BLaER1 (cell line): Measurements from ENCODE around the gene ABCA8.
"Not testable (repeated sequence)": the region's sequence is repeated elsewhere in the genome, so short reads cannot be mapped to it uniquely, and the experiment has no call there.

Experiments
- H3K27ac ChIP-seq: shearing (Covaris generic); formaldehyde crosslinking; 2 replicates; pipeline ENCODE4 v1.8.1; 2022
- H3K27me3 ChIP-seq: shearing (Covaris generic); formaldehyde crosslinking; 2 replicates; pipeline ENCODE4 v1.8.1; 2022
- H3K36me3 ChIP-seq: shearing (Covaris generic); formaldehyde crosslinking; 2 replicates; pipeline ENCODE4 v1.8.1; 2022
- H3K4me1 ChIP-seq: shearing (Covaris generic); formaldehyde crosslinking; 2 replicates; pipeline ENCODE4 v1.8.1; 2022
- H3K4me2 ChIP-seq: shearing (Covaris generic); formaldehyde crosslinking; 2 replicates; pipeline ENCODE4 v1.8.1; 2022
- H3K4me3 ChIP-seq: shearing (Covaris generic); formaldehyde crosslinking; 2 replicates; pipeline ENCODE4 v1.8.1; 2022
- H3K9ac ChIP-seq: shearing (Covaris generic); formaldehyde crosslinking; 2 replicates; pipeline ENCODE4 v1.8.1; 2022
- H3K9me3 ChIP-seq: shearing (Covaris generic); formaldehyde crosslinking; 2 replicates; pipeline ENCODE4 v1.8.1; 2022
- H4K20me1 ChIP-seq: shearing (Covaris generic); formaldehyde crosslinking; 2 replicates; pipeline ENCODE4 v1.8.1; 2022
- Cebpa-rat ChIP-seq: shearing (Covaris generic); IDR thresholded peaks from 2 replicates; pipeline ENCODE4 v1.8.1; 2022

ABCA8 gene

DNA sequence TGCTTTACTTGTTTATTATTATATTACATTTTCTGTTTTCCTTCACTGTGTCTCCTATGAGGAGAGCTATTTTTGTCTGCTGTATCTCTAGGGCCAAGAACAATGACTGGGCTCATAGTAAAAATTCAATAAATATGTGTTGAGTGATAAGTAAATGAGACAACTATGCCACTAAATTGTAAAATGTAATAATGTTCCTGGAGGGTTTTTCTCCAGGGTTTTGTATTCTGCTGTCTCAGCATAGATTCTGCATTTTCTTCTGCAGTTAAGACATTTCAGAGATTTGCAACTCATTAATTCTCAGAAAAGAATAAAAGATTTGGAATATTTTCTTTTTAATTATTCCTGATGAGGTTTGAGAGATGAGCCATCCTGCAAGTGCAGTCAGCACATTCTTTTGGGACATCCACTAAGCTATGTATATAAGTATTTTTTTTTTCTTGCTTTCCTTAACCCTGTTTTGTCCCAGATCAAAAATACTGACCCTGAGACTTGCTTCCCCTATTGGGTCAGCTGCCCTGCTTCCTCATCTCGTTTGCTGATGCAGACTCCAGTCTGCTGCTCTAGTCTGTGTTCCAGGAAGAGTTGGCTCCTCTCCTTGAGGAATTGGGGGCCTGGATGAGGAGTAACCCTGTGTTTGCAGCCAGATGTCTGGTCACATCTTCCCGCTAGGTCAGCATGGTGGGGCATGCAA, 122.9 kb downstream of the ABCA8 start:
- Histone ChIP-seq H3K4me3 (no peak overlapping the region), H3K4me2 (no peak overlapping the region), H3K9me3 (no peaks in the 10 kb centered on the region), H3K27me3 (no peaks in the 10 kb centered on the region), H3K27ac (no peak overlapping the region), H3K36me3 (no peaks in the 10 kb centered on the region), H3K9ac (no peak overlapping the region), H4K20me1 (no peaks in the 10 kb centered on the region), H3K4me1 (no peaks in the 10 kb centered on the region)
- TF ChIP-seq Cebpa-rat: no peak

DNA sequence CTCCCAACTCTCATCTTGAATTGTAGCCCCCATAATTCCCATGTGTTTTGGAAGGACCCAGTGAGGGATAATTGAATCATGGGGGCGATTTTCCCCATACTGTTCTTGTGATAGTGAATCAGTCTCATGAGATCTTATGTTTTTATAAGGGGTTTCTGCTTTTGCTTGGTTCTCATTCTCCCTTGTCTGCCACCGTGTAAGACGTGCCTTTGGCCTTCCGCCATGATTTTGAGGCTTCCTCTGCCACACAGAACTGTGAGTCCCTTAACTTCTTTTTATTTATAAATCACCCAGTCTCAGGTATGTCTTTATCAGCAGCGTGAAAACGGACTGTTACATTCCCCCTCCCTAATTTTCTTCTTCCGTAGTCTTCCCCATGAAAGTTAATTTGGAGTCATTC, 124.0 kb downstream of the ABCA8 start:
- no peak overlapping the region for H3K4me2 ChIP-seq

DNA sequence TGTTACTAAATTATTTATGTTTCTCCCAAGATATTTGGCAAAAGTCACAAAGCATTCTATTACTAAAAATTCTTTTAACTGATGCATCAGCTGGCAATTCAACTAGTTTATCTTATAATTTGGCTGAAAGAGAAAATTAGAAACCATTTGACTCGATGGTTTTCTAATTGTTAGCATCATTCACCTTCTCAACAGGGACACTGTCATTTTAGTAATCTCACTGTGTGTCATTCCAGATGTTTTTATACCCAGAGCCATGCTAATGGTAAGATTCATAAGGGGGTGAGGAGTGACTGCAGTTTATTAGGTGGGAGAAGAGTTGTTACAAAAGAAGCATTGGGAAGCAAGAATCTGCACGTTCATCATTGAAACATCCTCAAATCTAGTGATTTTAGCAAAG, 124.9 kb downstream of the ABCA8 start:
- Histone ChIP-seq H3K36me3 (no peaks in the 10 kb centered on the region), H3K27me3 (no peaks in the 10 kb centered on the region), H3K4me3 (no peak overlapping the region), H3K9me3 (no peaks in the 10 kb centered on the region), H3K27ac (no peak overlapping the region), H3K9ac (no peak overlapping the region), H3K4me2 (no peak overlapping the region), H3K4me1 (no peaks in the 10 kb centered on the region), H4K20me1 (no peaks in the 10 kb centered on the region)
- TF ChIP-seq Cebpa-rat: no peak

More for the DNA sequence above, 124.0 kb downstream of the ABCA8 start:
- TF ChIP-seq Cebpa-rat: no peak
- no peak overlapping the region for H3K4me3 ChIP-seq
- no peaks in the 10 kb centered on the region for H3K4me1 ChIP-seq
- no peaks in the 10 kb centered on the region for H4K20me1 ChIP-seq
- no peaks in the 10 kb centered on the region for H3K36me3 ChIP-seq
- H3K27ac ChIP-seq: no peak overlapping the region
- H3K27me3 ChIP-seq: no peaks in the 10 kb centered on the region
- H3K9ac ChIP-seq: no peak overlapping the region
- H3K9me3 ChIP-seq: no peaks in the 10 kb centered on the region

DNA sequence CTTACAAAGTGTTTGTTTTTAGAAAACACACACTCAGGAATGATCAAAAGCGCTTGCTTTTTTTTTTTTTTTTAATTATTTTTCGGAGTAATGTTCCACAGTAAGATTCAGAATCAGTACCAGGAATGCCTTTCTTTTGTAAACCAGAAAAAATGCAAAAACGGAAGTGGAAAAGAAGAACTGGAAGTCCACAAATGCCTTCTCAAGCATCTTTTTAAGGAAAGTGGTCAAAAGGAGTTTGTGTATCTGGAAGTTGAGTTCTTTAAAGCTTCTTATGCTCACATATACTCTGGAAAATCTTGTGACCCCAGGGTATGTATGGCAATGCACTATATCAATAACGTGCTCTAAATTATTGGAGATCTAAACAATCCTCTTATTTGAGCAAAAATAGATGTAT, 126.0 kb downstream of the ABCA8 start:
- Histone ChIP-seq H4K20me1 (no peaks in the 10 kb centered on the region), H3K9me3 (no peaks in the 10 kb centered on the region), H3K4me1 (no peaks in the 10 kb centered on the region), H3K36me3 (no peaks in the 10 kb centered on the region), H3K27me3 (no peaks in the 10 kb centered on the region), H3K4me2 (no peak overlapping the region), H3K4me3 (no peak overlapping the region), H3K9ac (no peak overlapping the region), H3K27ac (no peak overlapping the region)
- no peak for TF ChIP-seq Cebpa-rat

DNA sequence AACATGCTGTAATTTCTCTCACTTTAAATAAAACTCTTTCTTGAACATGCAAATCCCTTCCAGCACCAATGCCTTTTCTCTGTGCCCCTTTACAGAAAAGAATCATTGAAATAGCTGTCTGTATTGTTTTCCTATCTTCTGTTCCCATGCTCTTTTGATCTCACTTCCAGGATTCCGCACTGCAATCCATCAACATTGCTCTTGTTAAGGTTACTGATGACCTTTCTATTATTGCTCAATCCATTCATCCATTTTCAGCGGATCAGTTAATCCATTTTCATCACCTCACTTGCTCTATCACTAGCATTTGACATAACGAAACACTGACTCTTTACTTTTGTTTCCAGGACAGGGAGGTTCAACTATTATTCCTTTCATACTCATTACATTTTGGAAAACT, 130.5 kb downstream of the ABCA8 start:
- Histone ChIP-seq H3K27ac (no peak overlapping the region), H3K4me2 (no peak overlapping the region), H3K27me3 (no peaks in the 10 kb centered on the region), H3K4me3 (no peak overlapping the region), H3K9ac (no peak overlapping the region), H3K4me1 (no peaks in the 10 kb centered on the region), H3K36me3 (no peaks in the 10 kb centered on the region), H4K20me1 (no peaks in the 10 kb centered on the region), H3K9me3 (no peaks in the 10 kb centered on the region)
- no peak for TF ChIP-seq Cebpa-rat

DNA sequence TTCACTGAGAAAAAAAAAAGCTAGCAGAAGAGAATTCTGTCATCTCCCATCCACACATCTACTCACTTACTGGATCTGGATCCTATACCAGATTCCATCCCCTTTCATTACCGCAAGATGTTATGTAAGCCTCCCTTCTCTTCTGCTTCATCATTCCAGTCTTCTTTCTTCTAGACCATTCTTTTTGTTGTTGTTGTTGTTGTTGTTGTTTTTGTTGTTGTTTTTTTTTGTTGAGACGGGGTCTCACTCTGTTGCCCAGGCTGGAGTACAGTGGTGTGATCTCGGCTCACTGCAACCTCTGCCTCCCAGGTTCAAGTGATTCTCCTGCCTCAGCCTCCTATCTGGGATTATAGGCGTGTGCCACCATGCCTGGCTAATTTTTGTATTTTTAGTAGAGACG, 131.0 kb downstream of the ABCA8 start:
- H3K27me3 ChIP-seq, H3K36me3 ChIP-seq, H3K9ac ChIP-seq, H3K4me3 ChIP-seq, H3K9me3 ChIP-seq, H3K4me1 ChIP-seq, H3K27ac ChIP-seq, H4K20me1 ChIP-seq, H3K4me2 ChIP-seq: not testable (repeated sequence)

DNA sequence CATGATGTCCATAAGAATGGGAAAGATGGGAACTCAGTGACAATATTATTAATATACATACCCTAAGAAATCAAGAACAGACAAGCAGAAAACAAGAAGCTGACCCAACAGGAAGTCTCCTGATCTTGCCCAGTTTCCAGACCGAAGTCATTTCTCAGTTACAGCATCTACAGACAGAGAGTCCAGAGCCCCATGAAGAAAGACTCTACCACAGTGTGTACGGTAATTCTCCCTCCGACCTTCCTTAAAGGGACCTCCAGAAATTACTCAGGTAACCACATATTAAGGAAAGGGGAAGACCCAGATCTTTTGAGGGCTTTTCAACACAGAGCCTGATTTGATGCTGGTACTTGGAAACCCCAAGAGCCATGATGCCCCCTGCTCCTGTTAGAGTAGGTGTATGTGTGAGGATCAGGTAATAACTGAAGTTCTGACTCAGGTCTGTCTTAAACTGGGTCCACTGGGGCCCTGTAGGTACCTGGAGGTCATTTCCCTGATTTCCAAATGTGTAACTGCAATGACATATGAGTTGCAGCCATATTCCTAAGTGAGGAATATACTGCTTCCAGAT, 132.4 kb downstream of the ABCA8 start:
- Histone ChIP-seq H3K4me2 (no peak overlapping the region), H3K27ac (no peak overlapping the region), H3K4me1 (no peaks in the 10 kb centered on the region), H3K27me3 (no peaks in the 10 kb centered on the region), H4K20me1 (no peaks in the 10 kb centered on the region), H3K9me3 (no peaks in the 10 kb centered on the region), H3K36me3 (no peaks in the 10 kb centered on the region), H3K9ac (no peak overlapping the region), H3K4me3 (no peak overlapping the region)
- TF ChIP-seq Cebpa-rat: no peak

DNA sequence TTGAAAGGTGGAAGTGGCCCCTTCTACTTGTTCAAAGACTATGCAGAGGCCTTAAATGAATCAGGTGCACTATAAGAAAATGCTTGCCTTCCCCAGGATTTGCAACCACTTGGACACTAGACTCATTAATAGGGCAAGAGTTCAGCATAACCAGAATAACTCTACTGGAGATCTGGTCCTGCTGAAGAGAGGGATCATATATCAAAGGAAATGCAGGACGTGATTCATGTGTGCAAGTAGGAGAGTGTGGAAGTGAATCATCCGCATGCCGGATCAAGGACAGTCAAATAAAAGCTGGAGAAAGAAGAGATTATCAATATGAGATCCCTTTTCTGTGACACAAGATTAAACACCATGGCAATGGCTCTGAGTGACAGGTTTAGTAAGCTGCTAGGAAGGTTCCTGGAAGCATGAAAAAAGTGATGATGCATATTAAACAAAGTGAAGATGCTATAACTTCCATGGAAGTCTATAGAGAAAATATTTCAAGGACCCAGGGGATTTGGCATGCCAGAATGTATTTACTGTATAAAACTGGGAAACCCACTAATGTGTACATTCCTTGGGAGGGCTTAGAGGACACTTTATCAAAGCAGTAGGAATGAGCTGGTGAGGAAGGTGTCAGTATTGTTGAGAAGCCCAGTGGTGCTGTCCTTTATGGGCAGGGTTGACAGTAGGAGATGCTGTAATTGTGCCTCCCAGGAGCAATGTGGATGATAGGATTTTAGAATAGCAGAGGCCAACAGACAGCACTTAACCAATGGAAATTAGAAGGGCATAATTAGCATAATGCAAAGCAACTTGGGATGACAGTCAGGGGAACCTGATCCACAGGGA, 133.1 kb downstream of the ABCA8 start:
- no peak overlapping the region for H3K9ac ChIP-seq
- no peaks in the 10 kb centered on the region for H3K27me3 ChIP-seq
- no peak overlapping the region for H3K27ac ChIP-seq
- no peak overlapping the region for H3K4me2 ChIP-seq
- TF ChIP-seq Cebpa-rat: no peak
- no peak overlapping the region for H3K4me3 ChIP-seq
- no peaks in the 10 kb centered on the region for H4K20me1 ChIP-seq
- no peaks in the 10 kb centered on the region for H3K4me1 ChIP-seq
- H3K36me3 ChIP-seq: no peaks in the 10 kb centered on the region
- H3K9me3 ChIP-seq: no peaks in the 10 kb centered on the region

DNA sequence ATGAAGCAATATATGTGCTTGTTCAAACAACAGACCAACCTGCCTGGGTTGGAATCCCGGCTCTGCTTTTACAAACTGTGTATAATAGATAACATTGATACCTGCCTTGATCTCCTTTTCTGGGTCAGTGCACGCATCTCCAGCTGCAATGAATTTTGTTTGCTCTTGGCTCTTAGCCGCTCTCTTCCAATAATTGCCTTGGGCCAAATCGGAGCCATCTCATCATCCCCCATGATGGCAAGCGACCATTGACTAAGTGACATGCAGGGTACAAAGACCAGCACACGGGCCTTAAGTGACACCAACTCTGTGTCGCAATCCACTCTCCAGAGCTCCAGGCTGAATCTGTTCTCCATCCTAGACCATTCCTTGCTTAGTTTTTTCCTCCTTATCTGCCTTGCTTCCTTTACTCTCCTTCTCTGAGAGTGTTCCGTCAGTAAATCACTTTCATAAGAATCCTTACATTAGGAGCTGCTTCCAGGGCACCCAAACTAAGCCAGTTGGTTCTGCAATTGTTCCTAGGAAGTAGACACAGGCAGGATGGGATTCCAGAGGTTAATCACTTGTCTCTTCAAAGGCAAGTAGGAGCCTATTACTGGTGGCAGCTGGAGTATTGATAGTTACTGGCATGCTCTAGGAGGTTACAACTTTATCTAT, 134.2 kb downstream of the ABCA8 start:
- TF ChIP-seq Cebpa-rat: no peak
- Histone ChIP-seq H3K4me2 (no peak overlapping the region), H3K9ac (no peak overlapping the region)

DNA sequence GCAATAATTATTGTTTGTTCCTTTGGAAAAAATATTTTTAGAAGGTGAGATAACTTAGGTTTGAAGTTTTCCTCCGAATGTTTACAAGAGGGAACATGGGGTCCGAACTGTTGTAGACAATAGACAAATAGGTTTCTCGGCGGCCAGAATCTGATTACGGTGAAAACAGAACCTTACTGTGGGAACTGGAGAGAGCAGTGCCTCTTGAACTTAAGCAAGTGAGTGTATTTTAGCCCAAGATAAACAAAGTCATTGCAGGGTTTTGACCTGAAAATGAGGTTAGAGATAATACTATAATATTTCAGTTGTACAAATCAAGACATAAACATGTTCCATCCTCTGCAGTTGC, 134.7 kb downstream of the ABCA8 start:
- H3K27me3 ChIP-seq: no peaks in the 10 kb centered on the region
- H3K36me3 ChIP-seq: no peaks in the 10 kb centered on the region
- H3K27ac ChIP-seq: no peak overlapping the region
- no peaks in the 10 kb centered on the region for H4K20me1 ChIP-seq
- TF ChIP-seq Cebpa-rat: no peak
- no peaks in the 10 kb centered on the region for H3K9me3 ChIP-seq
- no peak overlapping the region for H3K4me3 ChIP-seq
- H3K4me2 ChIP-seq: no peak overlapping the region
- H3K4me1 ChIP-seq: no peaks in the 10 kb centered on the region
- no peak overlapping the region for H3K9ac ChIP-seq

More for the DNA sequence above, 134.2 kb downstream of the ABCA8 start:
- Histone ChIP-seq H3K27me3 (no peaks in the 10 kb centered on the region), H4K20me1 (no peaks in the 10 kb centered on the region), H3K36me3 (no peaks in the 10 kb centered on the region), H3K9me3 (no peaks in the 10 kb centered on the region), H3K4me1 (no peaks in the 10 kb centered on the region), H3K4me3 (no peak overlapping the region), H3K27ac (no peak overlapping the region)
